Smooth muscle cell (in vitro differentiated cells): ENCODE results near the gene CASKIN2. TPM values are rescaled to one million over a fixed set of nuclear protein-coding genes. Genes with fewer than 3 reads are reported as not detected.

Experiments
- DNase-seq: peaks from one replicate; lab custom pipeline; 2025; ENCODE audit not compliant: unreplicated experiment; lab: John Stamatoyannopoulos, UW
- H2AFZ ChIP-seq: fragments of 200-600 bp; sonication (generic); 2 replicates; pipeline ENCODE4 v1.6.0; 2016; ENCODE audit warnings: antibody characterized with exemption, low read depth, mild to moderate bottlenecking
- H3F3A ChIP-seq: fragments of 200-600 bp; sonication (generic); 2 replicates; pipeline ENCODE4 v1.6.0; 2017; ENCODE audit warnings: antibody characterized with exemption, low read depth
- H3K27ac ChIP-seq: fragments of 200-600 bp; sonication (generic); 2 replicates; pipeline ENCODE4 v1.5.1; 2016; ENCODE audit warnings: low read depth, mild to moderate bottlenecking
- H3K27me3 ChIP-seq: fragments of 200-600 bp; sonication (generic); 2 replicates; pipeline ENCODE4 v1.6.1; 2016; ENCODE audit warnings: low read depth, mild to moderate bottlenecking
- H3K36me3 ChIP-seq: fragments of 200-600 bp; sonication (generic); 2 replicates; pipeline ENCODE4 v1.5.1; 2016; ENCODE audit warnings: low read depth
- H3K4me1 ChIP-seq: fragments of 200-600 bp; sonication (generic); 2 replicates; pipeline ENCODE4 v1.5.1; 2016; ENCODE audit warnings: low read depth
- H3K4me2 ChIP-seq: fragments of 200-600 bp; sonication (generic); 2 replicates; pipeline ENCODE4 v1.6.0; 2016; ENCODE audit warnings: mild to moderate bottlenecking
- H3K4me3 ChIP-seq: fragments of 200-600 bp; sonication (generic); 2 replicates; pipeline ENCODE4 v1.5.1; 2016; ENCODE audit warnings: mild to moderate bottlenecking
- H3K79me2 ChIP-seq: fragments of 200-600 bp; sonication (generic); 2 replicates; pipeline ENCODE4 v1.6.0; 2016; ENCODE audit warnings: low read depth, mild to moderate bottlenecking
- H3K9ac ChIP-seq: fragments of 200-600 bp; sonication (generic); 2 replicates; pipeline ENCODE4 v1.6.0; 2016; ENCODE audit warnings: low read depth
- H3K9me3 ChIP-seq: fragments of 200-600 bp; sonication (generic); replicated peaks from 2 replicates; pipeline ENCODE4 v1.5.1; 2016; ENCODE audit warnings: low read depth
- H4K20me1 ChIP-seq: fragments of 200-600 bp; sonication (generic); 2 replicates; pipeline ENCODE4 v1.6.0; 2016; ENCODE audit warnings: low read depth
- CTCF ChIP-seq: fragments of 200-600 bp; sonication (generic); IDR thresholded peaks from 2 replicates; pipeline ENCODE4 v1.5.1; 2017; ENCODE audit warnings: borderline replicate concordance, mild to moderate bottlenecking, antibody characterized with exemption; ENCODE audit not compliant: insufficient read depth, poor library complexity, severe bottlenecking
- WGBS: methylation state at CpG from one replicate; pipeline ENCODE4 v1.1.7; 2016; ENCODE audit warnings: low lambda C conversion rate; 5-methylcytosine and 5-hydroxymethylcytosine counted together
- polyA plus RNA-seq: library from polyadenylated mRNA; unstranded; fragments of >200 nt; fragmentation: Nextera tagmentation; extraction: Ambion mirVana; gene quantifications from 2 replicates; pipeline ENCODE4 v1.2.1, GENCODE V29; 2016
- total RNA-seq: library from RNA; depleted of rRNA; stranded (reverse); fragments of >200 nt; gene quantifications from 2 replicates; pipeline ENCODE4 v1.2.3, GENCODE V29; 2014

CASKIN2 gene
- total and polyA plus RNA-seq, 2 experiments from 2014 or later = 2.6 to 8.0 TPM

DNA sequence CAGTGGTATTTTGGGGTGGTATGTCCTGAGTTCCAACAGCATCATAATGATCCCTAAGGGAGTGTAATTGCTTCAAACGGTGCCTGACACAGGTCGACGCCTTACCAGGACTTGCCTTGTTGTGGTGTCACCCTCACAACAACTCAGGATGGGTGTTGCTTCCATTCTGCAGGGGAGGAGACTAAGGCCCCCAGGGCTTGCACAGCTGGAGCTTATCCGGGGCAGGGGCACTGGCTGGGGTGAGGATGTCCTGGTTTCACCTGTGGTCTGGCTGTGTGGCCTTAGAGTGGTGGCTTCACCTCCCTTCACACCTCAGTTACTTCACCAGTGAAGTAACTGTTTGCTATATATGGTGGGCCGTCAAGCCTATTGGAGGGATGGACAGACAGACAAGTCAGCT is 33.5 kb upstream of the CASKIN2 start:
- H3K9ac ChIP-seq = no peak overlapping the region
- no peaks in the 10 kb centered on the region for H3K36me3 ChIP-seq
- no peaks in the 10 kb centered on the region for H3K27me3 ChIP-seq
- H3K79me2 ChIP-seq = no peaks in the 10 kb centered on the region
- no peak for TF ChIP-seq CTCF
- H3K27ac ChIP-seq = no peak overlapping the region
- no peak overlapping the region for H3K4me3 ChIP-seq
- no peaks in the 10 kb centered on the region for H4K20me1 ChIP-seq
- no peak for DNase-seq
- H3F3A ChIP-seq = peaks cover 3% of the 10 kb centered on the region
- no peak overlapping the region for H2AFZ ChIP-seq
- H3K9me3 ChIP-seq = no peaks in the 10 kb centered on the region
- peaks cover 24% of the 10 kb centered on the region for H3K4me1 ChIP-seq
- WGBS = 89% methylated on average over 5 of the region's 5 CpGs
- no peak overlapping the region for H3K4me2 ChIP-seq

- Histone ChIP-seq H2AFZ (no peak overlapping the region), H3K4me3 (no peak overlapping the region), H3F3A (peaks cover 2% of the 10 kb centered on the region), H3K27ac (no peak overlapping the region), H3K4me1 (peaks cover 14% of the 10 kb centered on the region), H3K36me3 (no peaks in the 10 kb centered on the region), H3K79me2 (no peaks in the 10 kb centered on the region), H4K20me1 (no peaks in the 10 kb centered on the region), H3K9ac (no peak overlapping the region), H3K4me2 (no peak overlapping the region), H3K27me3 (no peaks in the 10 kb centered on the region), H3K9me3 (no peaks in the 10 kb centered on the region)
- no peak for TF ChIP-seq CTCF
- WGBS = 92% methylated on average over 9 of the region's 9 CpGs
- no peak for DNase-seq
These were observed 31.8 kb upstream of the CASKIN2 start for GRCh38 chr17:75547091-75547490.

- H3K4me2 ChIP-seq = no peak overlapping the region
- H3K4me1 ChIP-seq = peaks cover 9% of the 10 kb centered on the region
- H3K9me3 ChIP-seq = no peaks in the 10 kb centered on the region
- H2AFZ ChIP-seq = no peak overlapping the region
- H3F3A ChIP-seq = no peaks in the 10 kb centered on the region
- H4K20me1 ChIP-seq = no peaks in the 10 kb centered on the region
- no peak for TF ChIP-seq CTCF
- DNase-seq = no peak
- no peaks in the 10 kb centered on the region for H3K27me3 ChIP-seq
- H3K9ac ChIP-seq = no peak overlapping the region
- no peaks in the 10 kb centered on the region for H3K36me3 ChIP-seq
- 95% methylated on average over 13 of the region's 13 CpGs for WGBS
- H3K79me2 ChIP-seq = no peaks in the 10 kb centered on the region
- no peak overlapping the region for H3K27ac ChIP-seq
- no peak overlapping the region for H3K4me3 ChIP-seq
These were observed 30.8 kb upstream of the CASKIN2 start for GRCh38 chr17:75546181-75546580.

DNA sequence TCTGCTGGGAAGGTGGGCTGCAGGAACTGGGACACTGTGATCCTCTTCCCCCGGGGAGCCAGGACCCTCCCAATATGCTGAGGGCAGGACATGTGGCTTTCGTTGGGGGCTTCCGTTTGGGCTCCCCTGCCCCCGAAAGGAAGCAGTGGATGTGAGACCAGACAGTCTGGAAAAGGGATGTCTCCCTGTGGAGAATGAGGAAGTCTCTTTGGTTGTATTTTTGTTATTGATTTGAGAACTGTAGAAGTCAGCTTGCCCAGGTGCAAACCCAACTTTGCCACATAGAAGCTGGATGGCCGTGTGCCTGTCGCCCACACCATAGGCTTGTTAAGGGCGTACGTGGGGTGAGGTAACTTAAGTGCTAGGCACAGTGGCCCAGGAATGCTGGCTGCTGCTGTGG is 28.9 kb upstream of the CASKIN2 start:
- TF ChIP-seq CTCF = no peak
- DNase-seq = no peak
- Histone ChIP-seq H3K9me3 (no peaks in the 10 kb centered on the region), H3K4me2 (no peak overlapping the region), H4K20me1 (no peaks in the 10 kb centered on the region), H3K4me1 (peaks cover 2% of the 10 kb centered on the region), H3K9ac (no peak overlapping the region), H3F3A (no peaks in the 10 kb centered on the region), H3K79me2 (no peaks in the 10 kb centered on the region), H2AFZ (no peak overlapping the region), H3K36me3 (no peaks in the 10 kb centered on the region), H3K4me3 (no peak overlapping the region), H3K27me3 (no peaks in the 10 kb centered on the region), H3K27ac (no peak overlapping the region)
- 92% methylated on average over 8 of the region's 8 CpGs for WGBS
